NB4 (cell line): Measurements from ENCODE around the gene ANKS1B.

Source experiments
- CTCF ChIP-seq: IDR thresholded peaks from one replicate; pipeline ENCODE4 v1.5.1; 2012; ENCODE audit warnings: low read depth, low read length
- MYC ChIP-seq: IDR thresholded peaks from 2 replicates; pipeline ENCODE4 v1.6.1; 2011; ENCODE audit warnings: low read depth, low read length
- POLR2A ChIP-seq: IDR thresholded peaks from 2 replicates; pipeline ENCODE4 v1.6.1; 2011; ENCODE audit warnings: mild to moderate bottlenecking; ENCODE audit not compliant: insufficient read length; ENCODE audit errors: extremely low read depth
- TF ChIP-seq, protein P1 (sequence below): IDR thresholded peaks from 2 replicates; pipeline ENCODE4 v1.6.1; 2011; ENCODE audit warnings: low read depth, low read length

DNA sequence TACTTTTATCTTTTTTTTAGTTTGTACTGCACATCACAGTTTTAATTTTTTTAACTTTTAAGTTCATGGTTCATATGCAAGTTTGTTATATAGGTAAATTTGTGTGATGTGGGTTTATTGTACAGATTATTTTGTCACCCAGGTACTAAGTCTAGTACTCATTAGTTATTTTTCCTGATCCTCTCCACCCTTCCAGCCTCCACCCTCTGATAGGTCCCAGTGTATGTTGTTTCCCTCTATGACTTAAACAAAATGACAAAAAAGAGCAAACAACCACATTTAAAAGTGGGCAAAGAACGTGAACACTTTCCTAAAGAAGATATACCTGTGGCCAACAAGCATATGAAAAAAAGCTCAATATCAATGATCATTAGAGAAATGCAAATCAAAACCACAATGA, 273.5 kb downstream of the ANKS1B start:
- TF ChIP-seq CTCF (no peak), POLR2A (no peak), MYC (no peak)
- TF ChIP-seq, protein P1, sequence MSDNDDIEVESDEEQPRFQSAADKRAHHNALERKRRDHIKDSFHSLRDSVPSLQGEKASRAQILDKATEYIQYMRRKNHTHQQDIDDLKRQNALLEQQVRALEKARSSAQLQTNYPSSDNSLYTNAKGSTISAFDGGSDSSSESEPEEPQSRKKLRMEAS: no peak
